Loucy (cell line): ENCODE data around the gene TRIP4.

ENCODE experiments used
- CTCF ChIP-seq: fragments of 200-600 bp; sonication (generic); conservative IDR thresholded peaks from 2 replicates; pipeline ENCODE4 v1.5.1; 2014; ENCODE audit warnings: mild to moderate bottlenecking, antibody characterized with exemption, low read length
- EZH2phosphoT487 ChIP-seq: fragments of 200-600 bp; IDR thresholded peaks from 2 replicates; pipeline ENCODE4 v1.6.1; 2018; ENCODE audit warnings: antibody characterized with exemption, mild to moderate bottlenecking, moderate library complexity, borderline replicate concordance

DNA sequence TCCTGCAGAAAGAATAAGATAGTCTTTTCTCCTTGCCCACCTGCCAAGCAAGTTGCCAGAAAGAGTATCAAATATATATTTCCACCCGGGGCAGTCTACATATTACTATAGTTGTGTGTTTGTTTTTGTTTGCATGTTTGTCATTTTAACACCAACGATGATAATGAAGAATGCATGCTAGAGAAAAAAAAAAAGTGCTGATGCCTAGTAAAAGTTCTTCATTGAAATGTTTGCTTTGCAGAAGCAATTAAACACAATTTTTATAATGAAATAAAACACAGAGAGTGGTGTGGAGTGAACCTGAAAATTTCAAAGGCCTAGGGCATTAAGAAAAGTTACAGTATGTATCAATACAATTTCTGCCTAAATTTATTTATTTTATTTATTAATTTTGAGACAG lies 3.9 kb upstream of the TRIP4 start:
- TF ChIP-seq CTCF (no peak), EZH2phosphoT487 (no peak)
